ENCODE measurements around the gene PLPPR3. TPM values are rescaled to one million over a fixed set of nuclear protein-coding genes. Genes with fewer than 3 reads are reported as not detected.
"Not testable (repeated sequence)": the region's sequence is repeated elsewhere in the genome, so short reads cannot be mapped to it uniquely, and the experiment has no call there.

PLPPR3 gene
- total RNA-seq, 2 donors from 2014 or later = 110 to 111 TPM

- H3K27ac Mint-ChIP-seq = no peak overlapping the region
- H3K36me3 Mint-ChIP-seq (ENCODE audit: low read depth) = no peaks in the 10 kb centered on the region
- 85 to 86% methylated on average over 24 to 40 of the region's 40 CpGs for WGBS, 2 experiments (ENCODE audit: insufficient coverage in 1 of 2, insufficient read length in 1 of 2)
- no peaks in the 10 kb centered on the region for H3K4me1 Mint-ChIP-seq
- Histone ChIP-seq H3K9ac (ENCODE audit: extremely low read depth, low read length, poor library complexity, severe bottlenecking) (no peak overlapping the region), H3K9me3 (ENCODE audit: control insufficient read depth, low read length) (no peaks in the 10 kb centered on the region), H3K4me3 (ENCODE audit: low read length) (no peak overlapping the region), H3K27me3 (ENCODE audit: control insufficient read depth, insufficient read depth, low read length, poor library complexity, severe bottlenecking) (peaks cover 21% of the 10 kb centered on the region), H3K36me3 (ENCODE audit: control insufficient read depth, insufficient read depth, low read length) (no peaks in the 10 kb centered on the region), H3K4me1 (ENCODE audit: control insufficient read depth, insufficient read depth, low read length) (no peaks in the 10 kb centered on the region), H3K27ac (ENCODE audit: low read depth, low read length) (no peak overlapping the region)
- DNase-seq = no peak
- TF ChIP-seq CTCF (conservative IDR thresholded peaks at IDR 0.05) = no peak
- H3K4me3 Mint-ChIP-seq = no peak overlapping the region
- H3K9me3 Mint-ChIP-seq = no peaks in the 10 kb centered on the region
- peaks cover 26% of the 10 kb centered on the region for H3K27me3 Mint-ChIP-seq (ENCODE audit: insufficient read depth)
These were observed 33.9 kb upstream of the PLPPR3 start for GRCh38 chr19:855566-856120.

GRCh38 chr19:855142-855541 is 33.4 kb upstream of the PLPPR3 start:
- no peaks in the 10 kb centered on the region for H3K4me1 ChIP-seq (ENCODE audit: control insufficient read depth, insufficient read depth, low read length)
- 85 to 95% methylated on average over 8 to 12 of the region's 12 CpGs for WGBS, 2 experiments (ENCODE audit: insufficient coverage in 1 of 2, insufficient read length in 1 of 2)
- no peak overlapping the region for H3K9ac ChIP-seq (ENCODE audit: extremely low read depth, low read length, poor library complexity, severe bottlenecking)
- DNase-seq = no peak
- TF ChIP-seq CTCF (conservative IDR thresholded peaks at IDR 0.05) = no peak
- no peak overlapping the region for H3K27ac Mint-ChIP-seq
- no peaks in the 10 kb centered on the region for H3K4me1 Mint-ChIP-seq
- H3K9me3 ChIP-seq (ENCODE audit: control insufficient read depth, low read length) = no peaks in the 10 kb centered on the region
- H3K9me3 Mint-ChIP-seq = no peaks in the 10 kb centered on the region
- H3K36me3 ChIP-seq (ENCODE audit: control insufficient read depth, insufficient read depth, low read length) = no peaks in the 10 kb centered on the region
- H3K4me3 Mint-ChIP-seq = no peak overlapping the region
- H3K27me3 Mint-ChIP-seq (ENCODE audit: insufficient read depth) = peaks cover 23% of the 10 kb centered on the region
- H3K27me3 ChIP-seq (ENCODE audit: control insufficient read depth, insufficient read depth, low read length, poor library complexity, severe bottlenecking) = peaks cover 16% of the 10 kb centered on the region
- no peak overlapping the region for H3K27ac ChIP-seq (ENCODE audit: low read depth, low read length)
- no peaks in the 10 kb centered on the region for H3K36me3 Mint-ChIP-seq (ENCODE audit: low read depth)
- H3K4me3 ChIP-seq (ENCODE audit: low read length) = no peak overlapping the region

- Histone ChIP-seq H3K4me3 (ENCODE audit: low read length) (no peak overlapping the region), H3K9ac (ENCODE audit: extremely low read depth, low read length, poor library complexity, severe bottlenecking) (no peak overlapping the region), H3K9me3 (ENCODE audit: control insufficient read depth, low read length) (no peaks in the 10 kb centered on the region), H3K36me3 (ENCODE audit: control insufficient read depth, insufficient read depth, low read length) (no peaks in the 10 kb centered on the region), H3K4me1 (ENCODE audit: control insufficient read depth, insufficient read depth, low read length) (no peaks in the 10 kb centered on the region), H3K27me3 (ENCODE audit: control insufficient read depth, insufficient read depth, low read length, poor library complexity, severe bottlenecking) (peaks cover 10% of the 10 kb centered on the region), H3K27ac (ENCODE audit: low read depth, low read length) (no peak overlapping the region)
- Mint-ChIP-seq H3K4me1 (no peaks in the 10 kb centered on the region), H3K9me3 (no peaks in the 10 kb centered on the region), H3K4me3 (no peak overlapping the region), H3K36me3 (ENCODE audit: low read depth) (no peaks in the 10 kb centered on the region), H3K27me3 (ENCODE audit: insufficient read depth) (peaks cover 17% of the 10 kb centered on the region), H3K27ac (no peak overlapping the region)
- WGBS, 2 experiments (ENCODE audit: insufficient coverage in 1 of 2, insufficient read length in 1 of 2) = 96 to 100% methylated on average over 1 to 4 of the region's 6 CpGs
- no peak for DNase-seq
- no peak for TF ChIP-seq CTCF (conservative IDR thresholded peaks at IDR 0.05)
These were observed 32.8 kb upstream of the PLPPR3 start for GRCh38 chr19:854549-854948.

- not testable (repeated sequence) for H3K27ac ChIP-seq (ENCODE audit: low read depth, low read length); H3K9me3 ChIP-seq (ENCODE audit: control insufficient read depth, low read length); H3K27me3 ChIP-seq (ENCODE audit: control insufficient read depth, insufficient read depth, low read length, poor library complexity, severe bottlenecking); DNase-seq; H3K4me1 Mint-ChIP-seq; H3K9ac ChIP-seq (ENCODE audit: extremely low read depth, low read length, poor library complexity, severe bottlenecking); H3K4me3 ChIP-seq (ENCODE audit: low read length); H3K36me3 ChIP-seq (ENCODE audit: control insufficient read depth, insufficient read depth, low read length); H3K9me3 Mint-ChIP-seq; H3K36me3 Mint-ChIP-seq (ENCODE audit: low read depth); H3K4me1 ChIP-seq (ENCODE audit: control insufficient read depth, insufficient read depth, low read length); H3K27ac Mint-ChIP-seq; H3K4me3 Mint-ChIP-seq
- WGBS, 2 experiments (ENCODE audit: insufficient coverage in 1 of 2, insufficient read length in 1 of 2) = 80 to 97% methylated on average over 4 to 9 of the region's 17 CpGs
- H3K27me3 Mint-ChIP-seq (ENCODE audit: insufficient read depth) = peaks cover 11% of the 10 kb centered on the region
These were observed 32.0 kb upstream of the PLPPR3 start for GRCh38 chr19:853614-854220.
